Subcutaneous adipose tissue (tissue), 4 donors: ENCODE results near the gene GHITM. TPM values are rescaled to one million over a fixed set of nuclear protein-coding genes. Genes with fewer than 3 reads are reported as not detected.

ENCODE experiments used
- total RNA-seq, 4 donors: library from RNA; depleted of rRNA; stranded (reverse); fragments of >200 nt; gene quantifications; one replicate each; pipeline ENCODE4 v1.1.0, GENCODE V29; 2016
- TF ChIP-seq, protein P1 (sequence below): fragments of 450-650 bp; IDR thresholded peaks from one replicate; pipeline ENCODE4 v1.5.1; 2016; ENCODE audit warnings: low read depth, mild to moderate bottlenecking, control low read depth, antibody characterized with exemption, moderate library complexity

The GHITM gene, protein sequence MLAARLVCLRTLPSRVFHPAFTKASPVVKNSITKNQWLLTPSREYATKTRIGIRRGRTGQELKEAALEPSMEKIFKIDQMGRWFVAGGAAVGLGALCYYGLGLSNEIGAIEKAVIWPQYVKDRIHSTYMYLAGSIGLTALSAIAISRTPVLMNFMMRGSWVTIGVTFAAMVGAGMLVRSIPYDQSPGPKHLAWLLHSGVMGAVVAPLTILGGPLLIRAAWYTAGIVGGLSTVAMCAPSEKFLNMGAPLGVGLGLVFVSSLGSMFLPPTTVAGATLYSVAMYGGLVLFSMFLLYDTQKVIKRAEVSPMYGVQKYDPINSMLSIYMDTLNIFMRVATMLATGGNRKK
- total RNA-seq, result 100 to 1,000 TPM; 112 to 162 (median 141) TPM

DNA sequence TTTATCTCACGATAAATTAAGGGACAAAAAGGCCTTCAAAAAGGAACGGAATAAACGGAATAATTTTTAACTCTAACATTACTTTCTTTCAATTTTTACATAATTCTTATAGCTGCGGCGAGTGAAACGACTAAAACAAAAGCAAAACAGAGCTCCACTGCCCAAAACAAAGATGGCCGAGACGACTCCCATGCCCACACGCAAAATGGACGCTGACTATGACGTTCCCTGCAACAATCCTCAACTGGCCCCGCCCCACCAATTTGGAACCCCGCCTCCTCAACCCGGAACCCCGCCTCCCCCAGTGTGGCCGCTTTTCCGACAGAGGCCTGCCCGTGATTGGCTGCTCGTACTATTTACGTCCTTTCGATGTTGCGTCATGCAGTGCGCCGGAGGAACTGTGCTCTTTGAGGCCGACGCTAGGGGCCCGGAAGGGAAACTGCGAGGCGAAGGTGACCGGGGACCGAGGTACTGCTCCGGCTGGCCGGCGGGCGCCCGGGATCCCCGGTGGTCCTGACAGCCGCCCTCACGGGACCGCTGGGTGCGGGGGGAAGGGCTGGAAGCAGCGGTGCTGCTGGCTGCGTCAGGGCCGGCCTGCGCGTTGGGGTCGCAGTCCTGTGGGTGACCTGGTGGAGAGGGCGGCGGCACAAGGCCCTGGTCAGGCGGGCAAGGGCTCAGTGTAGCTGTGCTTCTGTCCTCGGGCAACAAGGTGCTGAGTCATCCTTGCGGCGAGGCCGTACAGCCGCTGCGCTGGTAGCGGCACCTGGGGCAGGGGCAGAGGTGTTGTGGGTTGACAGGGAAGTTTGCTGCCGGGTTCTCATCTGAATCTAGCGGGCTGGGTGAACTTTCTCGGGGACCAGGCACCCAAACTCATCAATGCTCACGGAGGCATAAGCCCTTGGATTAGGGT, at the start of gene GHITM:
Gene GHITM, plus strand, starts transcription at position 384 of the 910 bp plus-strand sequence. CDS start 1,992 bp downstream, outside the sequence.
- TF ChIP-seq, protein P1, sequence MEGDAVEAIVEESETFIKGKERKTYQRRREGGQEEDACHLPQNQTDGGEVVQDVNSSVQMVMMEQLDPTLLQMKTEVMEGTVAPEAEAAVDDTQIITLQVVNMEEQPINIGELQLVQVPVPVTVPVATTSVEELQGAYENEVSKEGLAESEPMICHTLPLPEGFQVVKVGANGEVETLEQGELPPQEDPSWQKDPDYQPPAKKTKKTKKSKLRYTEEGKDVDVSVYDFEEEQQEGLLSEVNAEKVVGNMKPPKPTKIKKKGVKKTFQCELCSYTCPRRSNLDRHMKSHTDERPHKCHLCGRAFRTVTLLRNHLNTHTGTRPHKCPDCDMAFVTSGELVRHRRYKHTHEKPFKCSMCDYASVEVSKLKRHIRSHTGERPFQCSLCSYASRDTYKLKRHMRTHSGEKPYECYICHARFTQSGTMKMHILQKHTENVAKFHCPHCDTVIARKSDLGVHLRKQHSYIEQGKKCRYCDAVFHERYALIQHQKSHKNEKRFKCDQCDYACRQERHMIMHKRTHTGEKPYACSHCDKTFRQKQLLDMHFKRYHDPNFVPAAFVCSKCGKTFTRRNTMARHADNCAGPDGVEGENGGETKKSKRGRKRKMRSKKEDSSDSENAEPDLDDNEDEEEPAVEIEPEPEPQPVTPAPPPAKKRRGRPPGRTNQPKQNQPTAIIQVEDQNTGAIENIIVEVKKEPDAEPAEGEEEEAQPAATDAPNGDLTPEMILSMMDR, result no peak

DNA sequence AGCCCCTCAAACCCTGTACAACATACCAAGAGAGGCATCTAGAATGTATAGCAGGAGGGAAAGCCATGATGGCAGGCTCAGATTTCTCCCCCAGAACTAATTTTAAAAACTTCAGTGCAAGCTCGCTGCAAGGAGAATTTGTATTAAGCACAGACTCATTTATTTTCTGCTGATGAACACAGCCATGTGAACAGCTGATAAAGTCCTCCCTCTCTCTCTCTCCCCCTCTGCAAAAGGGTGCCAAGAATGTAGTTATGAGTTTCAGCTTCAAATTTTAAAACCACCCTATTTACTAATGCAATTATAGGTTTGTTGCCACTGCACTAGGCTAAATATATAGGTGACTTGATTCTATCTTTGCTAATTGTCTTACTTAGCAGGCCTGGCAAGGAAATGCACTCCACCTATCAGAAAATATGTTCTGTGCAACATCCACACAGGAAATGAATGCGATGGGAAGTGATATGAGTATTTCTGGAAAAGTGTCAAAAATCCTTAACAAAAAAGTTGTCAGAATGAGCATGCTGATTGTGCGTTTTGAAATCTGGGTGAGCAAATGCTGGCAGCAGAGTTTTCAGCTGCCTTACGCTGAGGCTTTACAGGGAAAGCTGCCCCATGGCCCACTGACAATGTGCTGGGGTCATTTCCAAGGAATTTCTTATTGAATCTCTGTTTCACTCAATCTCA, 43.4 kb upstream of the GHITM start:
- TF ChIP-seq, protein P1, result no peak

DNA sequence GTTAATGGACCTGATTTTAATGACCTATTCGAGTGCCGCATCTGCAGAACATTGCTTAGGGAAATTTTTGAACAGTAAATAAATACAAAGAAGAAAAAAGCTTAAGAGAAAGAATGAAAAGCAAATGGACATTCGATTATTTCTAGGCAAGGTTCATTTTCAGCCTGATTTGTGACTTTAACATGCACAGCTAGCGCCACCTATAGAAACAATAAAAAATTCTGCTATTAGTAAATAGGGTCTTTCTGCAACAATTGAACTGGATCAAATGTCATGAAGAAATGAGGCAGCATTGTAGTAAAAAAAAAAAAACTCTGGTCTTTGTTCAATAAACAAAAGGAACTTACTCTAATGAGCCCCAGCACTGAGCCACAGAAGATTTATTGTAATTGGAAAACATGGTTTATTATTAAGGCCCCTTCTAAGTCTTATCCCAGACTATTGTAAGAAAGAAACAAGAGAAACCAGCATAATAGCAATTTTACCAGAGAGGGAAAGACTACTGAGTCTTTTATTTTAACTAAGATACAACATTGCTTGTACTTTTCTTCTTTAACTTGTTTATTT, 41.4 kb upstream of the GHITM start:
- TF ChIP-seq, protein P1, result no peak

GRCh38 chr10:84098667-84099066, 40.6 kb upstream of the GHITM start:
- TF ChIP-seq, protein P1, result no peak

DNA sequence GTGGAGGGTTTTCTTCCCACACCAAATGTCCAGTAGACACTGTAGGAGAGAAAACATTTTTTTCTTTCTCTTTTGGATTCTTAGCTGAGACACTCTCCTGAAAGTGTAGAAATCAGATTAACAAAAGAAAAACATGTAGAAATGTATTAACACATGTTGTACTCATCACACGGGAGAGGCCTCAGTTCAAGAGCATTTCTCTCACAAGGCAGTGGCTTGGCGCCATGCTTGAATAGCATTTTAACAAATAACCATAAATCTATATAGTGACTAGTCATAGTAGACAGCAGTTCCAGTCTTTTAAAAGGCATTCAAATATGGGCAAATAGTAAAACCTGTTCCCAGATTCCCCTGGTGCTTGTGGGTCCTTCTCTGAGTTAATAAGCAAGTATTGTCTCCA, 38.3 kb upstream of the GHITM start:
- TF ChIP-seq, protein P1, result no peak

- TF ChIP-seq, protein P1, result no peak
Measured at GRCh38 chr10:84108797-84109196, 30.5 kb upstream of the GHITM start.
